ENCODE results near the gene FAM228B. TPM values are rescaled to one million over a fixed set of nuclear protein-coding genes. Genes with fewer than 3 reads are reported as not detected.

The FAM228B gene
- polyA plus RNA-seq, 1 donor (not counting 4 experiments of a cell fraction or from before 2014, with no cell fraction given): 2.0 TPM

DNA sequence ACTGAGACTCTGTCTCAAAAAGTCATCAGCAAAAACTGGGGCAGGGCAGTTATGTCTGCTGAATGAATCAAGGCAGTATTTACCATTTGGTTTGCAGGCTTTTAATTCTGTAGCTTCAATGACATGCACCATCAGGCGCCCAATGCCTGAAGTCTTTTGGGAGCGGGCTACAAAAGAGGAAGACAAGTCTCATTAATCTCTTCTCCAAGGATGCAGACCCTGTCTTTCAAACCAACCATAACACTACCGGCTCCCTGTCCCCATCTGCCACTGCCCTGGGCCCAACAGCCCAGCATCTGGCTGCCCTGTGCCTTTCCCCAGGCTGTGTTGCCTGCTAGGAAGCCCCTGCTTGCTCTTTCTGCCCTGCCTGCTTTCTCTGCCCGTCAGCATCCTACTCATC, 81.9 kb downstream of the FAM228B start:
- FAIRE-seq (no peak), DNase-seq (ENCODE audit: low read depth, low spot score) (no peak)
- Histone ChIP-seq H3K9ac (ENCODE audit: control insufficient read depth, extremely low read depth, insufficient read depth, low read length) (no peak overlapping the region), H3K9me1 (ENCODE audit: control insufficient read depth, extremely low read depth, insufficient read depth, low read length) (no peaks in the 10 kb centered on the region), H4K20me1 (ENCODE audit: control insufficient read depth, extremely low read depth, insufficient read depth, low read length) (no peaks in the 10 kb centered on the region), H3K4me2 (ENCODE audit: control insufficient read depth, extremely low read depth, insufficient read depth, low read depth, low read length) (no peak overlapping the region), H3K27me3 (ENCODE audit: control insufficient read depth, extremely low read depth, insufficient read depth, low read length) (no peaks in the 10 kb centered on the region), H2AFZ (ENCODE audit: control insufficient read depth, low read length) (no peak overlapping the region), H3K4me3 (ENCODE audit: control insufficient read depth in 2 of 3, extremely low read depth in 1 of 3, insufficient read depth in 2 of 3, low read depth in 1 of 3, low read length in 3 of 3) (no peak overlapping the region), H3K36me3 (ENCODE audit: control insufficient read depth in 2 of 2, extremely low read depth in 1 of 2, insufficient read depth in 2 of 2, low read length in 2 of 2) (peaks cover 2 to 16% of the 10 kb centered on the region in 2 experiments), H3K4me1 (ENCODE audit: control insufficient read depth, extremely low read depth, insufficient read depth, low read length) (no peaks in the 10 kb centered on the region), H3K27ac (ENCODE audit: control insufficient read depth, insufficient read depth, low read length) (no peak overlapping the region), H3K79me2 (ENCODE audit: control insufficient read depth, insufficient read depth, low read length) (no peaks in the 10 kb centered on the region), H3K9me3 (ENCODE audit: control insufficient read depth, low read depth, low read length) (no peaks in the 10 kb centered on the region)
- dilution Hi-C loops (cut with MboI; ENCODE audit: extremely low pct_ligation_motif_present, low sequenced_read_pairs): no loop called here
- no peak for TF ChIP-seq EZH2 (IDR thresholded peaks at IDR 0.05; ENCODE audit: low read length)
- TF ChIP-seq, protein P1, sequence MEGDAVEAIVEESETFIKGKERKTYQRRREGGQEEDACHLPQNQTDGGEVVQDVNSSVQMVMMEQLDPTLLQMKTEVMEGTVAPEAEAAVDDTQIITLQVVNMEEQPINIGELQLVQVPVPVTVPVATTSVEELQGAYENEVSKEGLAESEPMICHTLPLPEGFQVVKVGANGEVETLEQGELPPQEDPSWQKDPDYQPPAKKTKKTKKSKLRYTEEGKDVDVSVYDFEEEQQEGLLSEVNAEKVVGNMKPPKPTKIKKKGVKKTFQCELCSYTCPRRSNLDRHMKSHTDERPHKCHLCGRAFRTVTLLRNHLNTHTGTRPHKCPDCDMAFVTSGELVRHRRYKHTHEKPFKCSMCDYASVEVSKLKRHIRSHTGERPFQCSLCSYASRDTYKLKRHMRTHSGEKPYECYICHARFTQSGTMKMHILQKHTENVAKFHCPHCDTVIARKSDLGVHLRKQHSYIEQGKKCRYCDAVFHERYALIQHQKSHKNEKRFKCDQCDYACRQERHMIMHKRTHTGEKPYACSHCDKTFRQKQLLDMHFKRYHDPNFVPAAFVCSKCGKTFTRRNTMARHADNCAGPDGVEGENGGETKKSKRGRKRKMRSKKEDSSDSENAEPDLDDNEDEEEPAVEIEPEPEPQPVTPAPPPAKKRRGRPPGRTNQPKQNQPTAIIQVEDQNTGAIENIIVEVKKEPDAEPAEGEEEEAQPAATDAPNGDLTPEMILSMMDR (optimal IDR thresholded peaks at IDR 0.05 in 1 of 3, IDR thresholded peaks at IDR 0.05 in 1 of 3, conservative IDR thresholded peaks at IDR 0.05 in 1 of 3; ENCODE audit: extremely low read depth in 1 of 3, insufficient read depth in 2 of 3, low read length in 3 of 3): no peak

DNA sequence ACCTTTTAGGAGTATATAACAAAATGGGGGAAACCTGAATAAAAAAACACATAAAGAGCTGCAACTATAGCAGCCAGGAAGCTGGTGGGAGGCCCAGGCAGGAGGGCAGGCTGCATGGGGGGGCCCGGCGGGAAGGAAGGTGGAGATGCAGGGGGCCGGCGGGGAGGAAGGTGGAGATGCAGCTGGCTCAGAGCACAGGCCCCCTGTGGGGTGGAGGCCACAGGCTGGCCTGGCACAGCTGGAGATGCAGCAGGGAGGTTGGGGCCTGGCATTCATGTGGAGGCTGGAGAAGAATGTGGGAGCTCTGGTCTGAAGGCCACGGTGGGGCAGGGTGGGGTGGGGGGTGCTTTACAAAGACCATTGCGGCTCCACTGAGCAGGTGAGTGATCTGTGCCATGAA, 83.0 kb downstream of the FAM228B start:
- H3K4me2 ChIP-seq (ENCODE audit: control insufficient read depth, extremely low read depth, insufficient read depth, low read depth, low read length): no peak overlapping the region
- no peak overlapping the region for H2AFZ ChIP-seq (ENCODE audit: control insufficient read depth, low read length)
- H3K9me3 ChIP-seq (ENCODE audit: control insufficient read depth, low read depth, low read length): no peaks in the 10 kb centered on the region
- no peak overlapping the region for H3K4me3 ChIP-seq (ENCODE audit: control insufficient read depth in 2 of 3, extremely low read depth in 1 of 3, insufficient read depth in 2 of 3, low read depth in 1 of 3, low read length in 3 of 3)
- no peaks in the 10 kb centered on the region for H3K4me1 ChIP-seq (ENCODE audit: control insufficient read depth, extremely low read depth, insufficient read depth, low read length)
- no peaks in the 10 kb centered on the region for H3K27me3 ChIP-seq (ENCODE audit: control insufficient read depth, extremely low read depth, insufficient read depth, low read length)
- TF ChIP-seq, protein P1 (optimal IDR thresholded peaks at IDR 0.05 in 1 of 3, IDR thresholded peaks at IDR 0.05 in 1 of 3, conservative IDR thresholded peaks at IDR 0.05 in 1 of 3; ENCODE audit: extremely low read depth in 1 of 3, insufficient read depth in 2 of 3, low read length in 3 of 3): no peak
- no peak for TF ChIP-seq EZH2 (IDR thresholded peaks at IDR 0.05; ENCODE audit: low read length)
- H3K9me1 ChIP-seq (ENCODE audit: control insufficient read depth, extremely low read depth, insufficient read depth, low read length): no peaks in the 10 kb centered on the region
- no peaks in the 10 kb centered on the region for H4K20me1 ChIP-seq (ENCODE audit: control insufficient read depth, extremely low read depth, insufficient read depth, low read length)
- peaks cover 9 to 16% of the 10 kb centered on the region in 2 experiments for H3K36me3 ChIP-seq (ENCODE audit: control insufficient read depth in 2 of 2, extremely low read depth in 1 of 2, insufficient read depth in 2 of 2, low read length in 2 of 2)
- H3K27ac ChIP-seq (ENCODE audit: control insufficient read depth, insufficient read depth, low read length): no peak overlapping the region
- FAIRE-seq (no peak), DNase-seq (ENCODE audit: low read depth, low spot score) (no peak)
- H3K79me2 ChIP-seq (ENCODE audit: control insufficient read depth, insufficient read depth, low read length): no peaks in the 10 kb centered on the region
- H3K9ac ChIP-seq (ENCODE audit: control insufficient read depth, extremely low read depth, insufficient read depth, low read length): no peak overlapping the region
- dilution Hi-C loops (cut with MboI; ENCODE audit: extremely low pct_ligation_motif_present, low sequenced_read_pairs): no loop called here

Measured in keratinocyte (primary cell).